OCI-M2 (cell line): ENCODE measurements around the gene SCAND1.
"Not testable (repeated sequence)": the region's sequence is repeated elsewhere in the genome, so short reads cannot be mapped to it uniquely, and the experiment has no call there.

ENCODE experiments used
- DNase-seq: peaks from one replicate; lab custom pipeline; 2025; ENCODE audit not compliant: unreplicated experiment; lab: John Stamatoyannopoulos, UW

The SCAND1 gene

GRCh38 chr20:35954200-35954906, at the start of gene SCAND1:
Gene SCAND1, minus strand, starts transcription at chr20:35954502. Its CDS starts 218 bp downstream, at chr20:35954284.
- DNase-seq: peak; percentile 78

GRCh38 chr20:36004045-36004444, 49.7 kb upstream of the SCAND1 start:
- no peak for DNase-seq

- no peak for DNase-seq
Observed at GRCh38 chr20:36002855-36003254, 48.6 kb upstream of the SCAND1 start.

GRCh38 chr20:36001331-36001730, 47.0 kb upstream of the SCAND1 start:
- not testable (repeated sequence) for DNase-seq

- DNase-seq: not testable (repeated sequence)
Observed at GRCh38 chr20:35996492-35996891, 42.2 kb upstream of the SCAND1 start.

- peak; percentile 57 for DNase-seq
Observed at GRCh38 chr20:35994994-35995453, 40.7 kb upstream of the SCAND1 start.

GRCh38 chr20:35992713-35993335, 38.5 kb upstream of the SCAND1 start:
- peak; percentile 54 for DNase-seq

GRCh38 chr20:35991142-35991771, 37.0 kb upstream of the SCAND1 start:
- no peak for DNase-seq

GRCh38 chr20:35988910-35989463, 34.7 kb upstream of the SCAND1 start:
- DNase-seq: no peak

- no peak for DNase-seq
Observed at GRCh38 chr20:35985806-35986205, 31.5 kb upstream of the SCAND1 start.

- no peak for DNase-seq
Observed at GRCh38 chr20:35984382-35984781, 30.1 kb upstream of the SCAND1 start.

GRCh38 chr20:35981969-35982368, 27.7 kb upstream of the SCAND1 start:
- no peak for DNase-seq

GRCh38 chr20:35979544-35979943, 25.2 kb upstream of the SCAND1 start:
- DNase-seq: no peak

- no peak for DNase-seq
Observed at GRCh38 chr20:35978041-35978513, 23.8 kb upstream of the SCAND1 start.

- DNase-seq: no peak
Observed at GRCh38 chr20:35975576-35976373, 21.5 kb upstream of the SCAND1 start.

- DNase-seq: no peak
Observed at GRCh38 chr20:35974256-35974655, 20.0 kb upstream of the SCAND1 start.

GRCh38 chr20:35972462-35972861, 18.2 kb upstream of the SCAND1 start:
- no peak for DNase-seq

GRCh38 chr20:35971981-35972380, 17.7 kb upstream of the SCAND1 start:
- DNase-seq: no peak

GRCh38 chr20:35968930-35969329, 14.6 kb upstream of the SCAND1 start:
- no peak for DNase-seq

- DNase-seq: no peak
Observed at GRCh38 chr20:35967979-35968640, 13.8 kb upstream of the SCAND1 start, which contains the start of gene CNBD2. Gene CNBD2, plus strand, starts transcription at chr20:35968590. Its CDS starts 173 bp downstream, at chr20:35968763.
